DMS114 treated with DMSO at 0.1 percent for 48 hours (cell line): Measurements from ENCODE around the gene SORCS2.

Source experiments
- DNase-seq: peaks from one replicate; lab custom pipeline; 2025; ENCODE audit not compliant: unreplicated experiment; lab: John Stamatoyannopoulos, UW

The SORCS2 gene

DNA sequence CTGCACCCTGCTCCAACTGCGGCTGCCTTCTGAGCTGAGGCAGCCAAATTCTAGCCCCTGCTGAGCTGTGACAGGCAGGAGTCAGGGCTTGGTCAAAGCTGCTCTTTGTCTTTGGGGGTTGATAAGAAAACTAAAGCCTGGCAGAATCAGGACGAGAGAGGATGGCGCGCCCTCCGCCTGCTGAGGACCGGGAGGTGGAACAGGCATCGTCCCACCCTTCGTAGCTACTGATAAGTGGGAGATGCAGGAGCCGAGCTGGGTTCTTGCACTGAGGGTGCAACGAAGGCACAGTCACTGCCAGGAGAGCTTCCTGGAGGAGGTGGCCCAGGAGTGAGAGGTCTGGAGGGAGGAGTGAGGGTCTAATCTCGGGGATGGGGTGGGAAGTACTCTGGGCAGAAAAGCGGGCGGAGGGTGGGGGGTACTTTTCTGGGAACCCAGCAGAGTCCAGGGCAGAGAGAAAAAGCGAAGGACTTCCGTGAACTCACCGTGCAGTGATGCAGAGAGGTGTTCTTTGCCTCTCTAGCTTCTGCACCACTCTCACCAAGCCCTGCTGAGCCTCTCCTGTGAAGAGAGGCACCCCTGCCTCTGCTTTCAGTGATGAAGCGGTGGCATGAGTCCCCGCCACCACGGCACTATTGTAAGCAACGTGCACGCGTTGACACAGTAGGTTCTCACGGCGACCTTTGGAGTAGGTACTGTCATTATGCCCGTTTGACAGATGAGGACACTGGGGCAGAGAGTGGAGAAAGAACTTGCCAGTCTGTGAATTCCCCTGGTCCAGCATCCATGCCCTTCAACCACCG is 107.8 kb downstream of the SORCS2 start:
- DNase-seq = no peak

DNA sequence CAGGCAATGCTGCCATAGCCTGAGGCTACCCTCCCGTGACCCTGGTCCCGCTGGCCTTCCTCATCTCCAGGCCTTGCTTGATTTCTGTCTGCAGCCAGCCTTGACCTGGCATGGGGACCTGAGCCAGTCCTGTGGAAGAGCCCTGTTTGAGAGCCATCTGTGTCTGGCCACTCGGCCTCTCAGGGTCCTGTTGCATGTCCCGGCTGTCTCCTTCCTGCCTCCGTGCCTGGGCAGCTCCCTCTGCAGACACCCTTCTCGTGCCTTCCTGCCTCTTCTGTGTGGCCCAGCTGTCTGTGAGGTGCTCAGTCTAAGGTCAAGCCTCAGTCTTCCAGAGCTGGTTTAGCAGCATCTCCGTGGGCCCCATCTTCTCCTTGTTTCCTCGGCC is 108.4 kb downstream of the SORCS2 start:
- no peak for DNase-seq

DNA sequence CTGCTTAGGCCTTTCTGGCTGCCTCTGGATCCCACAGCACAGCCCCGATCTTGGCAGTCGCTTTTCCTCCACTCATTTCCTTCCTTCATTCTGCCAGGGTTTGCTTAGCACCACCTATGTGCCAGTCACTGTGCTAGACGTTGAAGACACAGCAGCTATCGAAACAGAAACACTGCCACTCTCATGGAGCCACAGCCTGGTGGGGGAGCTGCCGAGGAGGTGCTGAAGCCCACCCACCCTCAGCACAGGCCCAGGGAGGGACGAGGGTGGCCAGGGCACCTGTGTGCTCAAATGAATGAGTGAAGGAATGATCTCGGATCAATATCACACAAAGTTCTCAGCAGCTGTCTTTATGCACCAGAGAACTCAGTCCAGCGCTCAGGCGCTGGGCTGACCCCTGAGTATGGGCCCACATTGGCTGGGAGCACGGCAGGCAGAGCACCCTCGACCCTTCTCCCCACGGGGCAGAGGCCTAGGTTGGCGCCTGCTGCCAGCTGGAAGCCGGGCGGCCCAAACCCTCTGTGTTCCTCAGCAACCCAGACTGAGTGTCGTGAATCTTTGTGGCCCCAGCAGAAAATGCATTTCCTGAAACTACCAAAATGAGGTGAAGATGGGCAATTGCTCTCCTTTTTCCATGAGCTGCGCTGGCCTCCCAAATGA is 108.9 kb downstream of the SORCS2 start:
- no peak for DNase-seq

DNA sequence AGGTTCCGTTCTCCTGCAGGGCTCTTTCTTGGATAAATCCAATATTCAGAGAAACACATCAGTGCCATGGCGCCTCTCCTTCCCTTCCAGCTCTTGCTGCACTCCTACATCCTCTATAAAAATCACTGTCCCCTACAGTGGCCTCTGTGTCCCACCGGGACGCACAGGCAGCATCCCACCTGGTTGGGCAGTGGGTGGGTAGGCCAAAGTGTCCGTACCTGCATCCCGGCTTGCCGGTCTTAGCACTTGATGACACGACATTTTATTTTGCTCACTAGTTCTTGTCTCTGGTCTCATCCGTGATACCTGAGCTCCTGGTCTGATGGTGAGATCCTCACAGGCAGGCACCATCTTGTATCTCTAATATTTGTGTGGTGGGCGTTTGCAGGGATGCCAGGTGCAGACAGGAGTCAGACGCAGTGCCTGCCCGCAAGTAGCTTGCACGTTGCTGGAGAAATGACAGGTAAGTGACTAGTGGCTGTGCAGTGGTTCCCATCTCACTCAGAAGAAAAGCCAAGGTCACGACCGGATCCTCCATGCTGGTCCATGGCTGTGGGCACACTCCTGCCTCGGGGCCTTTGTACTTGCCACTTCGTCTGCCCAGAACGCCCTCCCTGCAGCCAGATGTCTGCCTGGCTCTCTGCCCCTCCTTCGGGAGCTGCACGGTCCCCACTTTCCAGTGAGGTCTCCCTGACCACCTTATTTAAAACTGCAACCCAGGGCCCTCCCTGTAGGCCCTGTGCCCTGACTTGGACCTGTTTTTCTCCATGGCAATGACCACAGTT is 109.7 kb downstream of the SORCS2 start:
- no peak for DNase-seq

DNA sequence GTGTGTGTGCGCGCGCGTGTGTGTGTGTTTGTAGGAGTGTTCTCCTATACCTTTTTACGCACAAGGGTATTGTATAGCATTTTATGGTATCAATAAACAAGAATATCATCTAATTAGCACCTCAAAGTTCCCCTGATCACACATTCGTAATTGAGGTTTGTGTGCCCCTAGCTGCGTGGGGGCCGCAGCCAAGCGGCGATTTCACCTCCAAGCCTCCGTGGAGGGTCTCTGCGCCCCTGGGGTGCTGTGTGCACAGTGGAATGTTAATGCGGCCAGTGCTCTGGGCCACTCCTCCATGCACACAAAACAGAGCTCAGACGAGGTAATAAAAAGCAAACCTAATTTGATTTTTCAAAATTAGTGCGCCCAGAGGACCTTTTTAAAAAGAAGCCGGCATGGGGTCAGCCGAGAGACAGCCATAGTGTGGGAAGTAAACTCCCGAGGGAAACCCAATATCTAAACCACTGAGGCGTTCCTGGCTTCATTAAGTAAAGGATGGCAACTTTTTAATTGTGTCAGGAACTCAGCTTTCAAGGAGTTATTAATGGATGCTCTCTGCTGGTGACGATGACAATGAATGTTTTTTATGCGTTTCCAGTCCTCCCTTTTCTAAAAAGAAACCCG is 110.6 kb downstream of the SORCS2 start:
- DNase-seq = no peak

DNA sequence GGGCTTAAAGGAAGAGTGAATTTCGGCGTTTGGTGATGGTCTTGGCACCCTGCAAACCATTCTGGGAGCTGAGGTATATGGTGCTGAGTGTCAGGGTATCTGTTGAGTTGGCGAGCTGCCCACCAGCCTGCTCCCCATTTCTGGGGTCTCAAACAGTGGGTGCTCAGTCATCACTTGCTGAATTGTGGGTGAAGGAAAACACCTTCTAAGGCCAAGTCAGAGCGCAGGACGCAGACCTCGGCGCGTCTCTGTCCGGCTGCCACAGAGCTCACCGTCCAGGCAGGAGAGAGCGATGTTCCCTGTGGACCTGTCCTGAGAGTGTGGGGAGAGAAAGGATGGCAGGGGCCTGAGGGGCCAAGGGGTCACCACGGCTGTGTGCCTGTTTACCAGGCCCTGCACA is 111.2 kb downstream of the SORCS2 start:
- DNase-seq = no peak

DNA sequence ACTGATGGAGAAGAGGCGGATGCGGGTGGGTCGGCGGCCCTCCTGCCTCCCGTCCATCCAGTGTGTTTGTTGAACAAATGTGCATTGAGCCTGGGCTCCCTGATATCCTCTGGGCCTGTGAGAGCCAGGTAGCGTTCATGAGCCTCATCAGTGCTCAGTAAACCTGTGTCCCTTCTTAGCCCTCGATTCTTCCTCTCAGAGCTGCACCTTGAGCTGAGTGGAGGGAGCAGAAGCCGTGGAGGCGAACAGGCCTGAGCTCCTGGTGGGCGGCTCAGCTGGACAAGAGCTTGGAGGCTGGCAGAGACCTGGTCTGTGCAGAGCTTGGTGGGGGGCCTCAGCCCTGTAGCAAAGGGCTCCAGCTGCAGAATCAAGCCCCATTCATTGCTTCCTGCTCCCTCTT is 112.1 kb downstream of the SORCS2 start:
- no peak for DNase-seq

DNA sequence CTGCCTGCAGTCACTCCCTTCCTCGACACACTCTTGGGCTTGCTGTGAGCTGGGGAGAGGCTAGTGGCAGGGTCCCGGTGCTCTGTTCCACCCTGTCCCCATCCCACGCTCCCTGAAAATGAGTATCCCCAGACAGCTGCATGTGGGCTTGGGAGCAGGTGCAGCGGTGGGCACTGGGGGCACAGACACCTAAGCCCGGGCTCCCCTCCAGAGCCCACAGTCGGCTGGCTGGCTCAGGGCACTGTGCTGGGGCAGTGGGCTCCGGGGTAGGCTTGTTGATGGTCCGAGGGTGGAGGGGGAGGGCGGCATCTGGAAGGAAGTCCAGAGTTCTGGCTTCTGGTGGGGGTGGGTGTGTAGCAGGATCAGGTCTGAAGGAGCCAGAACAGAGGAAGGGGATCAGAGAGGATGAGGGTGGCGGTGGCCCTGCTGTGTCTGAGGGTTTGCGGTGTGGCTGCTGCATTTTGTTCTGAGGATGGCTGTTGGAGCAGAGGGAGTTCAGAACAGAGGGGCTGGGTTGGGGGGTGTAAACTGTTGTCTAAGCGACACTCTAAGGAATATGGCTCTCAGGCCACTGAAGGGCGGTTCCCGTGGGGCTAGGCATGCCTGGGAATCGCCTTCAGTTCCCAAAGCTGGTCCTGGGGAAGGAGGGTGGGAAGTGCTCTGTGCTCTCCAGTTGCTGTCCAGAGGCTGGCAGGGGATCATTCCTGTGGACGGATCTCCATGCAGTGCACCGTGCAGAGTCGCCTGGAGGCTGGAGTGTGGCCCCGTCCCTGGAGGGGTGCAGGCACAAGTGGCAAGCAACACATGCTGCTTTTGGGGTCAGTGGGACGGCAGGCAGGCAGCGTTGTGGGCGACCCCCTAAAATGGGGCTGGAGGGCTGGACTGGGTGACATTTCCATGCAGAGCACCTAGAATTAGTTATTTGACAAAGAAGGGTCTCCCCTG is 114.0 kb downstream of the SORCS2 start:
- no peak for DNase-seq

DNA sequence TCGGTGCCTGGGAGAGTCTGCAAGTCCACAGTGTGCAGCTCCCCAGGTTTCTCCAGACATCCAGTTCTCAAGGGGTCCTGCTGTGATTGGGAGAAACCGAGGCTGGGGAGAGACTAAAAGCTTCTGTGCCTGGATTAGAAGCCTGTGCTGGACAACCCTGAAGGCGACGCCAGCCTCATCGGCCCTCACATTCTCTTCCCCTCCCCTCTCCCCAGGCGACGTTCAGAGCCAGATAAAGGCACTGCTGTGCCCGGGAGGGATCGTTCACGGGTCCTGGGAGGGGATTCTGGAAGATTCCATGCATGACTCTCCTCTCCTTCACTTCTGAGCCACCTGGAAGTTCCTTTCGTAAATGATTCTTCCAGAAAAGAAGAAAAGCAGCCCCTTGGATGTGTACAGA is 114.6 kb downstream of the SORCS2 start:
- DNase-seq = no peak

DNA sequence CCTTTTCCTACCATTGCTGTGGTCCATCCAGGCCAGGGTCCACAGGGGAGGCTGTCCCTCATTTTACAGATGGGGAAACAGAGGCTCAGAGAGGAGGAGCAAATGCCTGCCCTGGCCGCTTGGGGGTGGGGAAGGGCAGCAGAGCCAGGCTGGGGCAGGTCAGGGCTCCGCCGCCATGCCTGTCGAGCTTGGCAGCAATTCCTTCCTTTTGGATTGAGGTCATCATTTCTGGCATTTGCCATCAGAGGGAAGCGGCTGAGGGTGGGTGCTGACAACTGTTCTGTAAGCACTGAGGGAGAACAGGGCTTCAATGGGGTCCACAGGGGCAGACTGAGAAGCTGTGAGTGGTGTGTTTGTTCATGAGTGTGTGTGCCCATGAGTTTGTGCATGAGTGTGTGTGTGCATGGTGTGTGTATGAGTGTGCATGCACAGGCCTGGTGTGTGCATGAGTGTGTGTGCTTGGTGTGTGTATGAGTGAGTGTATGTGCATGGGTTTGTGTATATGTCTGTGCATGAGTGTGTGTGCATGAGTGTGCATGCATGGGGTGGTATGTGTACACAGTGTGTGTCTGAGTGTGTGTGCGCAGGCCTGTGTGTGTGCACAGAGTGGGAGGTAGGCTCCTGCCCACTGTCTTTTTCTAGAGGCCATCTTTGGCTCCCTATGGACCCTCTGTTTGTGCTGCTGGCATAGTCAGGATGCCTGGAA is 115.2 kb downstream of the SORCS2 start:
- DNase-seq = no peak

DNA sequence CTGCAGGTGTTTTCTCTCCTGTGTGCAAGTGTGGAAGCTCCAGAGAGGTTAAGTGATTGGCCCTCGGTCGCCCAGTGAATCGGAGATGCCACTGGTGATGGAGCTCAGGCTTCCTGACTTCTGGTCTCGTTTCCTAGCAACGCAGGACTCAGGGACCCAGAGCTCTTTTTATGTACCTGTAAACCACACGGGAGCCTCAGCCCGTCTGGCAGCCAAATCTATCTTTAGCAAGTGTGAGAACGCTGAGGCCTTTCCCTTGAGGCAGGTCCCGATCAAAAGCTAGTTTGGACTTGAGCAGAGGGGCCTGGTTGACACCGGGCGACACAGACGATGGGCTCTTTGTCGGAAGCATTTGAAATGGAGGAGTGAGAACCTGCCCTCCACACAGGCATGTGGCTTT is 116.8 kb downstream of the SORCS2 start:
- no peak for DNase-seq

DNA sequence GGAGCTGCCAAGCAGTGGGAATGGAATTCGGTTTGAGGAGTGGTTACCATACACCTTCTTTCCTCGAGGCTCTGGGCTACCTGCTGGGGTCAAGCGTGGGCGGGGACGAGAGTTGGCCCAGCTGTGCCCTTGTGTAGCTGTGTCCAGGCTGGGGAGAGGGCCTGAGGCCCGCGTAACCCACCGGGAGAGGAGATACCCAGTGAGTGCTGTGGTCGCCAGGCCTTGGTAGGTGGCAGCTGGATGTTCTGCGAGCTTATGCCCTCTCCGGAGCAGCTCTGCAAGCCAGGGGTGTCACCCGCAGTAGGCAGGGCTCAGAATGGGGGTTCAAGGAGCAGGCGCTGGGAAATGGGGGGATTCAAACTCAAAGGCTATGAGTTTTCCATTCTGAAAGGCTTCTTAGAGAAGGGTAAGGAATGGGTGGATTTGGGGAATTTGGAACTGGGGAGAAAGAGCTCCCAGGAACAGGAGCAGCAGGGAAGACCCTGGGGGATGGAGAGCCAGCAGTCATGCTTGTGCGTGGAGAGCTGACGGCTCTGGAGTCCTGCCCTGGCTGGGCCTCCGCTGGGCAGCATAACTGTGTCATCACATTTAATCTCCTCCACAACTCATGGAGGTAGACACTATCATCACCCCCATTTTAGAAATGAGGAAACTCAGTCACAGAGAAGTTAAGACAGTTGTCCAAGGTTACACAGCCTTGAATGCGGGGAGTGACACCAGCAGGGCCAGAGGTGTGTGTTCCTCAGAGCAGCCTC is 117.5 kb downstream of the SORCS2 start:
- no peak for DNase-seq

DNA sequence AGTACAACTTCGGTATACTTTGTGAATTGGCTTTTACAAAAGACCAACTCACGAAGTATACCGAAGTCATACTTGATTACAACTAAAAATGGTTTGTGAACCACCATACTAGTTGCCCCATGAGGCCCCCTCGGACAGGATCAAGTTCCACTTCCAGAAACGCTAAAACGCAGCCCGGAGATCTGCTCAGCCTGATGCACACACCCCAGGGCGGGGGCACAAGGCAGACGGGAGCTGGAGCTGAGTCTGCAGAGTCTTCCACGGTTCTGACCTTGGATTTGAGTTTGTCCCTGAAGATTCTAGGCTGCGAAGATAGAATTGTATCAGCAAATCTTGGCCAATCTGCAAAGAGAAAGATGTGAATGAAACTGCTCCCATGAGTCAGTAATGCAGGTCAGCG is 118.1 kb downstream of the SORCS2 start:
- DNase-seq = no peak

DNA sequence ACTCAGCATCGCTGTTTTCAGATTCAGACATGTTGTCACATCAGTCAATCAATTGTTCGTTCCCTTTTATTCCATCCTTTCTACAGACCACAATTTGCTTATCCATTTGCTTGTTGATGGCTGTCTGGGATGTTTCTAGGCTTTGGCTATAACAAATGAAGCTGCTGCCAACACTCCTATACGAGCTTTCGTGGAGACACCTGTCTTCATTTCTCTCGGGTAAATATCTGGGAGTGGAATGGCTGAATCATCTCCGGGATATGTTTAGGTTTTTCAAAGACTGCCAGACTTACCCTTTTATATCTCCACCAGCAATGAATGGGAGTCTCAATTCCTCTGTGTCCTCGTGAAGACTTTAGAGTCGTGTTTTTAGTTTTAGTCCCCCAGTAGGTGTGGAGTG is 118.9 kb downstream of the SORCS2 start:
- DNase-seq = no peak

DNA sequence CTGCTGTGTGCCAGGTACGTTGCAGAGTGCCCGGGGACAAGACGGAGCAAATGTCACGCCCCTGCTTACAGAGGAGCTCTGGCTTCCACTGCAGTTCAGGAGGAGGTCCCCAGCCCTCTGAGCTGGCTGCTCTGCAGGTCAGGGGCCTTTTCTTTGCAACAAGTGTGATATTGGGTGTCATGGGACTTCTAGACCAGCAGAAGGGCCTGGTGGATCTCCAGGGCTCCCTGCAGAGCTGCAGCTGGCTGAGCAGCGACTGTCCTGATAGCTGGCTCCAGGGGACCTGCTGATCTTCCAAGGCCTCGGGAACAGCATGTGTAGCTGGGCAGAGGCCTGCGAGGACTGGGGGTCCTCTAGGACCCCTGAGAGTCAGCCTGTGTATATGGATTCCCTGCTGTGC is 120.4 kb downstream of the SORCS2 start:
- no peak for DNase-seq

DNA sequence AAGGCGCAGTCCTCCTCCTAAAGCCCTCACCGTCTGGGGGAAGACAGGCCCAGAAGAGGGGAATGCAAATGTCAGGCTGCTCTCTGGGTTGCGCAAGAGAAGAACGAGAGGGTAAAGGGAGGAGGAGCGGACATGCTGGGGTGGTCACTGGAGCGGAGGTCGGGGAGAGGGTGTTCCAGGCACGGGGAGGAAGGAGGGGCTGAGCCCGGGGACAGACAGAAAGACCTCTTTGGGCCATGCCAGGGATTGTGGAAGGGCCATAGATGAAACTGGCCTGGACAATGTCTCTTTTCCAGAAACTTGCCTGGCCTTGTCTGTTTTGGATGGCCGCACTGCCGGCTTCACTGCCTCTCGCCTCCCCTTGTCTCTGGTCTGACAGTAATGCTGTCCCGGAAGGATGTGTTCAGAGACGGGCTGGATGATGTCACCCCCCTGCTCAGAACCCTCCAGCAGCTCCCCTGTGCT is 121.0 kb downstream of the SORCS2 start:
- no peak for DNase-seq

DNA sequence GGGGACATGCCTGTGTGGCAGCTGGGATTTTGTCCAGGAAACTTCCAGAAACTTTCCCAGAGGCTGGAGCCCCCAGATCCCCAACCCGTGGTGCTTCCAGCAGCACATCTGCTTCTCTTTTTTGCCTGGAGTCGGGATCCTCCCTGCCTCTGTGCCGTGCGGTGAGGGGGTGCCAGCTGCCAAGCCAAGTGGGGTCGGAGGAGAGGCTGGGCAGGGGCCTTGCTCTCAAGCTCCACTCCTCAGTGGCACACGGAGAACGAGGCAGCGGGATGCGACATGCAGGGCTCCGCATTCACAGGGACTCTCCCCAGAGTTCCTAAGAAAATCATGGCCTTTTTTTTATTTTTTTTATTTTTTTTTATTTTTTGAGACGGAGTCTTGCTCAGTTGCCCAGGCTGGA is 121.7 kb downstream of the SORCS2 start:
- DNase-seq = no peak

DNA sequence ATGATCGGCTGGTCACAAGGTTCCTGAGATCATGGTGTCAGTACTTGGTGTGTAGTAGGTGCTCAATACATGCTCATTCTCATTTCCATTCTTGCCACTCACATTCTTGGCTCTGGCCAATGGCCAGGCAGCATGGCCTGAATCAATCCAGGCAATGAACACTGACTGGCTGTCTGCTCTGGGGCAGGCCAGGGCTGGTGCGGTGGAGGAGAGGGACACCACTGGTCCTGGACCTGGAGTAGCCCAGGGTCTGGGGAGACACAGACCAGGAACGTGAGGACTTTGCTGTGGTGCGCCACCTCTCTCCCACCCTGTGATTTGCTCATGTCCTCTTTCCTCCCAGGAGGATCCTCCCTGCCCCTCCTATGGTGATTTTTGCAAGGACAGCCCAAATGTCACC is 122.9 kb downstream of the SORCS2 start:
- no peak for DNase-seq

DNA sequence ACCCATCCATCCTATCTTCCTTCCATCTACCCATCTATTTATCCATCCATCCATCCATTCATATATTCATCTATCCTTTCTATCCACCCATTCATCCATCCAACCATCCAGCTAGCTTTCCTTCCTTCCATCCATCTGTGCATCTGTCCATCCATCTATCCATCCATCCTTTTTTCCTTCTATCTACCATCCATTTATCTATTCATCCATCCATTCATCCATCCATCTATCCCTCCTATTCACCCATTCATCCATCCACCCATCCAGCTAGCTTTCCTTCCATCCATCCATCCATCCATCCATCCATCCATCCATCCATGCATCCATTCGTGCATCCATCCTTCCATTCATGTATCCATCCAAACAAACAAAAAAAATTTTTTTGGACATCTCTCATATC is 123.6 kb downstream of the SORCS2 start:
- DNase-seq = no peak
